HCT116 (cell line): Measurements from ENCODE around the gene MFSD1. TPM values are rescaled to one million over a fixed set of nuclear protein-coding genes. Genes with fewer than 3 reads are reported as not detected.

Source experiments
- ATAC-seq: fragments of 200-7000 bp; cut with Tn5 transposase; 2 replicates; pipeline ENCODE4 v1.9.1; 2020; ENCODE audit warnings: mild to moderate bottlenecking, moderate library complexity
- BruUV-seq: library from RNA; stranded (reverse); fragments of 400-500 nt; replicated peaks from 2 replicates; lab custom pipeline; 2021; lab: Mats Ljungman, UMichigan
- CTCF ChIA-PET: fragments of 300-600 bp; sonication (Branson Sonifier 250); formaldehyde crosslinking; loops from one replicate; lab custom pipeline; 2021; ENCODE audit warnings: antibody characterized with exemption; lab: Charles Lee
- POLR2A ChIA-PET: fragments of 300-600, 350-600 bp; sonication (Branson Sonifier 250); formaldehyde crosslinking; loops from one replicate; lab custom pipeline; 2021; ENCODE audit warnings: antibody characterized with exemption; lab: Charles Lee
- RAD21 ChIA-PET, 2 experiments: fragments of 300-600 bp; sonication (Branson Sonifier 250); formaldehyde crosslinking; loops; one replicate each; lab custom pipeline; 2023; ENCODE audit warnings: low total read pairs in 2 of 2; ENCODE audit not compliant: uncharacterized antibody in 2 of 2, unreplicated experiment in 2 of 2, low non-redundant PET in 1 of 2; lab: Charles Lee
- DNase-seq: peaks from one replicate; pipeline ENCODE4 v3.0.0-alpha.2; 2010; ENCODE audit warnings: low read depth, low spot score
- H2AFZ ChIP-seq: fragments of 200-600 bp; shearing (Covaris generic), sonication (generic); 2 replicates; pipeline ENCODE4 v1.6.1; 2017; ENCODE audit warnings: low read depth, mixed run types, mixed read lengths, antibody characterized with exemption, low read length; ENCODE audit not compliant: poor library complexity, severe bottlenecking
- H3K27ac ChIP-seq: 2 replicates; pipeline ENCODE4 v1.5.1; 2012; ENCODE audit warnings: low read depth, low read length
- H3K27me3 ChIP-seq: fragments of 200-600 bp; sonication (generic); 2 replicates; pipeline ENCODE4 v1.6.1; 2016; ENCODE audit warnings: mixed run types, low read length, mixed read lengths; ENCODE audit not compliant: insufficient read depth
- H3K36me3 ChIP-seq, 2 experiments: fragments of 200-500 bp in 1 of 2; fragments of 200-600 bp in 1 of 2; sonication (Bioruptor generic) in 1 of 2; sonication (generic) in 1 of 2; 2 replicates each; pipeline versions ENCODE4 v1.5.1 to v1.6.1; 2014 to 2016; ENCODE audit warnings: low read length in 2 of 2, inconsistent platforms in 1 of 2, mixed read lengths in 1 of 2, mixed run types in 1 of 2; ENCODE audit not compliant: insufficient read depth in 2 of 2, control insufficient read depth in 1 of 2
- H3K4me1 ChIP-seq, 2 experiments: fragments of 200-600 bp in 1 of 2; sonication (generic) in 1 of 2; 2 replicates each; pipeline versions ENCODE4 v1.5.1 to v1.6.1; 2012 to 2017; ENCODE audit warnings: low read length in 2 of 2, inconsistent platforms in 1 of 2, mild to moderate bottlenecking in 1 of 2, mixed read lengths in 1 of 2, mixed run types in 1 of 2, moderate library complexity in 1 of 2; ENCODE audit not compliant: insufficient read depth in 2 of 2, control insufficient read depth in 1 of 2
- H3K4me2 ChIP-seq: fragments of 200-600 bp; sonication (generic); 2 replicates; pipeline ENCODE4 v1.6.1; 2017; ENCODE audit warnings: mixed run types, low read length, mixed read lengths
- H3K4me3 ChIP-seq, 2 experiments: fragments of 200-600 bp in 1 of 2; sonication (generic) in 1 of 2; replicated peaks in 1 of 2; 2 replicates each; pipeline ENCODE4 v1.5.1; 2011 to 2016; ENCODE audit warnings: low read length in 2 of 2, control low read depth in 1 of 2, low read depth in 1 of 2, mild to moderate bottlenecking in 1 of 2, mixed read lengths in 1 of 2, mixed run types in 1 of 2
- H3K79me2 ChIP-seq: fragments of 200-600 bp; sonication (generic); 2 replicates; pipeline ENCODE4 v1.6.1; 2017; ENCODE audit warnings: mild to moderate bottlenecking, mixed run types, low read length, moderate library complexity, mixed read lengths; ENCODE audit not compliant: insufficient read depth
- H3K9ac ChIP-seq: fragments of 200-600 bp; sonication (generic); 2 replicates; pipeline ENCODE4 v1.6.1; 2016; ENCODE audit warnings: low read length, mixed read lengths
- H3K9me2 ChIP-seq: fragments of 200-600 bp; sonication (generic), shearing (Covaris generic); 2 replicates; pipeline ENCODE4 v1.6.1; 2017; ENCODE audit warnings: mixed run types, mild to moderate bottlenecking, moderate library complexity; ENCODE audit not compliant: insufficient read depth
- H3K9me3 ChIP-seq, 2 experiments: fragments of 200-500 bp in 1 of 2; fragments of 200-600 bp in 1 of 2; sonication (Bioruptor generic) in 1 of 2; sonication (generic) in 1 of 2; 2 replicates each; pipeline ENCODE4 v1.6.1; 2014 to 2017; ENCODE audit warnings: low read length in 2 of 2, mixed read lengths in 2 of 2, inconsistent platforms in 1 of 2, low read depth in 1 of 2, mild to moderate bottlenecking in 1 of 2, mixed run types in 1 of 2, moderate library complexity in 1 of 2; ENCODE audit not compliant: control insufficient read depth in 1 of 2, insufficient read depth in 1 of 2
- H4K20me1 ChIP-seq: fragments of 200-600 bp; sonication (generic), shearing (Covaris generic); 2 replicates; pipeline ENCODE4 v1.6.1; 2017; ENCODE audit warnings: mixed run types, mild to moderate bottlenecking, moderate library complexity; ENCODE audit not compliant: insufficient read depth
- CEBPB ChIP-seq: IDR thresholded peaks from 2 replicates; pipeline ENCODE4 v1.6.1; 2012; ENCODE audit warnings: low read depth
- ELF1 ChIP-seq: IDR thresholded peaks from 2 replicates; pipeline ENCODE4 v1.6.1; 2012; ENCODE audit warnings: low read depth, borderline replicate concordance
- EZH2 ChIP-seq: fragments of 200-600 bp; sonication (generic); IDR thresholded peaks from 2 replicates; pipeline ENCODE4 v1.6.1; 2017; ENCODE audit warnings: antibody characterized with exemption, mixed run types
- FOSL1 ChIP-seq: IDR thresholded peaks from 2 replicates; pipeline ENCODE4 v1.6.1; 2012; ENCODE audit warnings: low read depth
- MAX ChIP-seq: IDR thresholded peaks from 2 replicates; pipeline ENCODE4 v1.6.1; 2012
- RAD21 ChIP-seq: IDR thresholded peaks from 2 replicates; pipeline ENCODE4 v1.6.1; 2012; ENCODE audit warnings: low read depth, mild to moderate bottlenecking
- SIN3A ChIP-seq: IDR thresholded peaks from 2 replicates; pipeline ENCODE4 v1.6.1; 2012; ENCODE audit warnings: low read depth
- ZBTB33 ChIP-seq: IDR thresholded peaks from 2 replicates; pipeline ENCODE4 v1.6.1; 2011; ENCODE audit warnings: mild to moderate bottlenecking, low read length, moderate library complexity; ENCODE audit not compliant: insufficient replicate concordance; ENCODE audit errors: extremely low read depth
- ZFX ChIP-seq: fragments of 450-650 bp; IDR thresholded peaks from 2 replicates; pipeline ENCODE4 v1.6.1; 2017
- ZNF274 ChIP-seq: fragments of 200-500 bp; sonication (Bioruptor generic); IDR thresholded peaks from 2 replicates; pipeline ENCODE4 v1.6.1; 2014; ENCODE audit warnings: mild to moderate bottlenecking, low read depth, low read length, inconsistent platforms
- intact Hi-C: fragments of 100-400 bp; cut with micrococcal nuclease; formaldehyde crosslinking; loops from 2 replicates; pipeline ENCODE4 v1.10.0; 2022
- total RNA-seq: library from RNA; stranded (reverse); gene quantifications from one replicate; pipeline ENCODE4 v1.2.1, GENCODE V29; 2021; ENCODE audit not compliant: unreplicated experiment
- TF ChIP-seq, protein P1 (sequence below): IDR thresholded peaks from 2 replicates; pipeline ENCODE4 v1.6.1; 2012; ENCODE audit warnings: low read depth
- TF ChIP-seq, protein P2 (sequence below): IDR thresholded peaks from 2 replicates; pipeline ENCODE4 v1.6.1; 2012

Gene MFSD1
- total RNA-seq, 1 experiment from 2014 or later, result 12.8 TPM

DNA sequence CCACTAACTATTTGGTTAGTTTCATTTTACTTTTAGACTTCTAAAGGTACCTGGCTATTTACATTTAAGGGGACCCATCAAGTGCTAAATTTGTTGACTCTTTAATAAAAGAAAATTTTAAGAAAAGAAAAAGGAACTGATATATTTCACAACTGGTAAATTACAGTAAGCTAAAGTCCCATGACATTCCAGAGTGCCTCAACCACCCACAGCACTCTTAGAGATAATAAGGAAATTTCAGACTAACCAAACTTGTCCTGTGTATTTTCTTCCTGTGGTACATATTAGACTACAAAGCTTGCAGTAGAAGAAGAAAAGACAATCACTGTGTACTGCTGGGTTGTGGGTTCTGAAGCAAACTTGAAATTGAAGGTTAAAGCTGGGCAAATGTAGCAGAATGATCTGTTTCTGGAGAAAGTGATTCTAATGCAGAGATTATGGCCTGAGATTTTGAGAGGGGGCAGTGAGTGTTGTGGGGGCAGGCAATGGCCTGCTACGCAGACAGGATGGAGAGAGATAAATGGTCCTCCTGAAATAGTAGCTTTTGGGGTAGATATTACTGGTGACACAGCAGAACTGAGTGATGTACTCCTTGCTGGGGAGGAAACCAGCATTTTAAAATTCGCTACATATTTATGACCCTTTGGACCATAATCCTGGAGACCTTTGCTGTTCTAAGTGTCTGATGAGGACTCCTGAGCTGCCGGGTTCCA lies 24.5 kb upstream of the MFSD1 start:
- ChIA-PET RAD21 (no interaction called here), POLR2A (no interaction called here), CTCF (interaction anchor here (1.3 kb wide), 1 partner anchor 14 kb away, joined by 6 read pairs; no protein-coding TSS in a partner anchor)
- Histone ChIP-seq H3K36me3 (no peaks in the 10 kb centered on the region), H4K20me1 (no peaks in the 10 kb centered on the region), H3K9me3 (no peaks in the 10 kb centered on the region), H3K9ac (no peak overlapping the region), H2AFZ (no peak overlapping the region), H3K27ac (no peak overlapping the region), H3K4me1 (no peaks in the 10 kb centered on the region), H3K9me2 (no peaks in the 10 kb centered on the region), H3K4me3 (no peak overlapping the region), H3K4me2 (no peak overlapping the region), H3K79me2 (no peaks in the 10 kb centered on the region), H3K27me3 (no peaks in the 10 kb centered on the region)
- ATAC-seq (no peak), DNase-seq (no peak)
- TF ChIP-seq ZBTB33 (no peak), FOSL1 (no peak), CEBPB (no peak), RAD21 (no peak), MAX (no peak)
- intact Hi-C loops, result no loop called here
- no TSS peak for BruUV-seq

GRCh38 chr3:158780766-158781165 lies 21.1 kb upstream of the MFSD1 start:
- Histone ChIP-seq H4K20me1 (no peaks in the 10 kb centered on the region), H3K27me3 (no peaks in the 10 kb centered on the region), H3K27ac (no peak overlapping the region), H3K9ac (no peak overlapping the region), H3K79me2 (no peaks in the 10 kb centered on the region), H3K36me3 (no peaks in the 10 kb centered on the region), H3K9me2 (no peaks in the 10 kb centered on the region), H3K4me3 (no peak overlapping the region), H3K4me2 (no peak overlapping the region), H3K9me3 (no peaks in the 10 kb centered on the region), H3K4me1 (no peaks in the 10 kb centered on the region), H2AFZ (no peak overlapping the region)
- ATAC-seq (no peak), DNase-seq (no peak)
- POLR2A ChIA-PET, result no interaction called here
- RAD21 ChIA-PET, result no interaction called here
- intact Hi-C loops, result loop anchor here (10.0 kb wide), 1 partner anchor 1176 kb away; no protein-coding TSS in a partner anchor
- CTCF ChIA-PET, result interaction anchor here (1.5 kb wide), 1 partner anchor 14 kb away, joined by 3 read pairs; no protein-coding TSS in a partner anchor
- no TSS peak for BruUV-seq
- TF ChIP-seq, protein P1, sequence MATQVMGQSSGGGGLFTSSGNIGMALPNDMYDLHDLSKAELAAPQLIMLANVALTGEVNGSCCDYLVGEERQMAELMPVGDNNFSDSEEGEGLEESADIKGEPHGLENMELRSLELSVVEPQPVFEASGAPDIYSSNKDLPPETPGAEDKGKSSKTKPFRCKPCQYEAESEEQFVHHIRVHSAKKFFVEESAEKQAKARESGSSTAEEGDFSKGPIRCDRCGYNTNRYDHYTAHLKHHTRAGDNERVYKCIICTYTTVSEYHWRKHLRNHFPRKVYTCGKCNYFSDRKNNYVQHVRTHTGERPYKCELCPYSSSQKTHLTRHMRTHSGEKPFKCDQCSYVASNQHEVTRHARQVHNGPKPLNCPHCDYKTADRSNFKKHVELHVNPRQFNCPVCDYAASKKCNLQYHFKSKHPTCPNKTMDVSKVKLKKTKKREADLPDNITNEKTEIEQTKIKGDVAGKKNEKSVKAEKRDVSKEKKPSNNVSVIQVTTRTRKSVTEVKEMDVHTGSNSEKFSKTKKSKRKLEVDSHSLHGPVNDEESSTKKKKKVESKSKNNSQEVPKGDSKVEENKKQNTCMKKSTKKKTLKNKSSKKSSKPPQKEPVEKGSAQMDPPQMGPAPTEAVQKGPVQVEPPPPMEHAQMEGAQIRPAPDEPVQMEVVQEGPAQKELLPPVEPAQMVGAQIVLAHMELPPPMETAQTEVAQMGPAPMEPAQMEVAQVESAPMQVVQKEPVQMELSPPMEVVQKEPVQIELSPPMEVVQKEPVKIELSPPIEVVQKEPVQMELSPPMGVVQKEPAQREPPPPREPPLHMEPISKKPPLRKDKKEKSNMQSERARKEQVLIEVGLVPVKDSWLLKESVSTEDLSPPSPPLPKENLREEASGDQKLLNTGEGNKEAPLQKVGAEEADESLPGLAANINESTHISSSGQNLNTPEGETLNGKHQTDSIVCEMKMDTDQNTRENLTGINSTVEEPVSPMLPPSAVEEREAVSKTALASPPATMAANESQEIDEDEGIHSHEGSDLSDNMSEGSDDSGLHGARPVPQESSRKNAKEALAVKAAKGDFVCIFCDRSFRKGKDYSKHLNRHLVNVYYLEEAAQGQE, result no peak
- TF ChIP-seq SIN3A, result no peak
- TF ChIP-seq FOSL1, result no peak
- no peak for TF ChIP-seq EZH2
- TF ChIP-seq ELF1, result no peak
- TF ChIP-seq ZNF274, result no peak
- TF ChIP-seq, protein P2, sequence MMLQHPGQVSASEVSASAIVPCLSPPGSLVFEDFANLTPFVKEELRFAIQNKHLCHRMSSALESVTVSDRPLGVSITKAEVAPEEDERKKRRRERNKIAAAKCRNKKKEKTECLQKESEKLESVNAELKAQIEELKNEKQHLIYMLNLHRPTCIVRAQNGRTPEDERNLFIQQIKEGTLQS, result no peak
- no peak for TF ChIP-seq ZFX
